WTC11 (cell line): Measurements from ENCODE around the gene FBXO33. TPM values are rescaled to one million over a fixed set of nuclear protein-coding genes. Genes with fewer than 3 reads are reported as not detected.

Source experiments
- ATAC-seq: fragments of 200-7000 bp; cut with Tn5 transposase; 2 replicates; pipeline ENCODE4 v1.10.0; 2021; ENCODE audit warnings: mild to moderate bottlenecking, moderate library complexity
- CTCF ChIA-PET: fragments of 300-600 bp; sonication (Branson Sonifier 250); formaldehyde crosslinking; loops from one replicate; lab custom pipeline; 2021; ENCODE audit warnings: antibody characterized with exemption; lab: Charles Lee
- POLR2A ChIA-PET: fragments of 350-600 bp; sonication (Branson Sonifier 250); formaldehyde crosslinking; loops from one replicate; lab custom pipeline; 2021; ENCODE audit warnings: antibody characterized with exemption; lab: Charles Lee
- DNase-seq: peaks from one replicate; pipeline ENCODE4 v3.0.0; 2021; ENCODE audit warnings: low spot score
- H3K27ac Mint-ChIP-seq: 2 replicates; pipeline ENCODE4 v1.8.0; 2021; ENCODE audit warnings: mixed read lengths
- H3K27me3 Mint-ChIP-seq: 2 replicates; pipeline ENCODE4 v1.8.0; 2021; ENCODE audit warnings: low read depth, mild to moderate bottlenecking, moderate library complexity, mixed read lengths
- H3K36me3 Mint-ChIP-seq: 2 replicates; pipeline ENCODE4 v1.8.0; 2021; ENCODE audit warnings: mixed read lengths
- H3K4me1 Mint-ChIP-seq: 2 replicates; pipeline ENCODE4 v1.8.0; 2022; ENCODE audit warnings: mixed read lengths
- H3K4me3 Mint-ChIP-seq: 2 replicates; pipeline ENCODE4 v1.8.0; 2021; ENCODE audit warnings: mild to moderate bottlenecking, moderate library complexity, mixed read lengths
- H3K9me3 Mint-ChIP-seq: 2 replicates; pipeline ENCODE4 v1.8.0; 2021; ENCODE audit warnings: mixed read lengths
- ARID4B ChIP-seq: sonication (generic); formaldehyde crosslinking; IDR thresholded peaks from 2 replicates; pipeline ENCODE4 v1.8.0; 2023; ENCODE audit warnings: missing genetic modification reagents, mild to moderate bottlenecking, borderline replicate concordance
- CBFB ChIP-seq: sonication (generic); formaldehyde crosslinking; IDR thresholded peaks from 2 replicates; pipeline ENCODE4 v1.8.1; 2022; ENCODE audit warnings: mild to moderate bottlenecking, low read depth, missing genetic modification reagents
- CTCF ChIP-seq: fragments of 200-600 bp; IDR thresholded peaks from 2 replicates; pipeline ENCODE4 v1.8.0; 2022; ENCODE audit warnings: antibody characterized with exemption
- E2F5 ChIP-seq: sonication (generic); formaldehyde crosslinking; IDR thresholded peaks from 2 replicates; pipeline ENCODE4 v1.8.1; 2022; ENCODE audit warnings: mild to moderate bottlenecking, moderate library complexity, missing genetic modification reagents
- ETV6 ChIP-seq: sonication (generic); formaldehyde crosslinking; IDR thresholded peaks from 2 replicates; pipeline ENCODE4 v1.8.1; 2022; ENCODE audit warnings: mild to moderate bottlenecking, missing genetic modification reagents
- FOXP1 ChIP-seq: sonication (generic); formaldehyde crosslinking; IDR thresholded peaks from 2 replicates; pipeline ENCODE4 v1.8.0; 2022; ENCODE audit warnings: missing genetic modification reagents, mild to moderate bottlenecking, moderate library complexity, borderline replicate concordance
- GABPB1 ChIP-seq: sonication (generic); formaldehyde crosslinking; IDR thresholded peaks from 2 replicates; pipeline ENCODE4 v1.8.1; 2023; ENCODE audit warnings: mild to moderate bottlenecking, missing genetic modification reagents
- MAX ChIP-seq: sonication (generic); formaldehyde crosslinking; IDR thresholded peaks from 2 replicates; pipeline ENCODE4 v1.8.0; 2022; ENCODE audit warnings: mild to moderate bottlenecking, missing genetic modification reagents
- MYBL2 ChIP-seq: sonication (generic); formaldehyde crosslinking; IDR thresholded peaks from 2 replicates; pipeline ENCODE4 v1.8.1; 2023; ENCODE audit warnings: mild to moderate bottlenecking, moderate library complexity, missing genetic modification reagents
- NFYB ChIP-seq: sonication (generic); formaldehyde crosslinking; conservative IDR thresholded peaks from 2 replicates; pipeline ENCODE4 v1.8.0; 2022; ENCODE audit warnings: low read depth, missing genetic modification reagents
- OVOL2 ChIP-seq: fragments of 250-450 bp; sonication (Bioruptor Pico); IDR thresholded peaks from 2 replicates; pipeline ENCODE4 v1.9.0; 2021; ENCODE audit warnings: mild to moderate bottlenecking, borderline replicate concordance
- TP53 ChIP-seq: sonication (generic); formaldehyde crosslinking; IDR thresholded peaks from 2 replicates; pipeline ENCODE4 v1.8.1; 2023; ENCODE audit warnings: mild to moderate bottlenecking, missing genetic modification reagents
- ZNF138 ChIP-seq: sonication (generic); formaldehyde crosslinking; conservative IDR thresholded peaks from 2 replicates; pipeline ENCODE4 v1.8.1; 2022; ENCODE audit warnings: mild to moderate bottlenecking, moderate library complexity, missing genetic modification reagents
- ZNF263 ChIP-seq: sonication (generic); formaldehyde crosslinking; IDR thresholded peaks from 2 replicates; pipeline ENCODE4 v1.8.1; 2022; ENCODE audit warnings: low read depth, mild to moderate bottlenecking, moderate library complexity, missing genetic modification reagents
- ZNF416 ChIP-seq: fragments of 250-450 bp; sonication (Bioruptor Pico); IDR thresholded peaks from 2 replicates; pipeline ENCODE4 v1.9.0; 2021; ENCODE audit warnings: mild to moderate bottlenecking, inconsistent platforms
- ZNF532 ChIP-seq: fragments of 250-450 bp; sonication (Bioruptor Pico); IDR thresholded peaks from 2 replicates; pipeline ENCODE4 v1.9.0; 2021; ENCODE audit warnings: mild to moderate bottlenecking, borderline replicate concordance
- total RNA-seq: library from RNA; stranded (reverse); gene quantifications from 3 replicates; pipeline ENCODE4 v1.2.3, GENCODE V29; 2021

FBXO33 gene
- total RNA-seq, 1 experiment from 2014 or later, result 7.8 TPM

- peak overlapping the region; percentile 100 for H3K27ac Mint-ChIP-seq
- no peak for TF ChIP-seq OVOL2 (CRISPR knock-in tag)
- peak; percentile 40; the same call in 1 of the 2 replicates for TF ChIP-seq ZNF416 (CRISPR knock-in tag)
- peak; percentile 33; the same call in 1 of the 2 replicates for TF ChIP-seq ARID4B (CRISPR knock-in tag)
- no peak for TF ChIP-seq CTCF
- TF ChIP-seq ZNF263, result no peak
- no peak; the same call in 1 of the 2 replicates for TF ChIP-seq NFYB (CRISPR knock-in tag)
- 0 out of 2 replicates have a peak, but pooled peaks have one; percentile 50 for TF ChIP-seq ZNF138 (CRISPR knock-in tag)
- no peak for TF ChIP-seq ETV6
- TF ChIP-seq ZNF532 (CRISPR knock-in tag), result no peak
- TF ChIP-seq E2F5 (CRISPR knock-in tag), result 0 out of 2 replicates have a peak, but pooled peaks have one; percentile 24
- peak; percentile 15; the same call in 1 of the 2 replicates for TF ChIP-seq TP53 (CRISPR knock-in tag)
- TF ChIP-seq CBFB, result 0 out of 2 replicates have a peak, but pooled peaks have one; percentile 73
- 0 out of 2 replicates have a peak, but pooled peaks have one; percentile 20 for TF ChIP-seq FOXP1
- peak; percentile 58 for TF ChIP-seq GABPB1 (CRISPR knock-in tag)
- TF ChIP-seq MAX (CRISPR knock-in tag), result peak; percentile 23; the same call in 1 of the 2 replicates
- 0 out of 2 replicates have a peak, but pooled peaks have one; percentile 21 for TF ChIP-seq MYBL2 (CRISPR knock-in tag)
- TF ChIP-seq, all 79 proteins: peak for 10
- Mint-ChIP-seq H3K9me3 (no peaks in the 10 kb centered on the region), H3K27me3 (no peaks in the 10 kb centered on the region), H3K36me3 (no peaks in the 10 kb centered on the region), H3K4me3 (peak overlapping the region; percentile 98), H3K4me1 (peaks cover 27% of the 10 kb centered on the region)
- ATAC-seq, result peak; percentile 15
- ChIA-PET CTCF (interaction anchor here (0.5 to 1.9 kb wide), 7 partner anchors 14 to 1527 kb away, joined by 3 to 10 read pairs (median 4); partner anchors contain the start of gene TRAPPC6B), POLR2A (interaction anchor here (0.5 to 2.6 kb wide), 15 partner anchors 9 to 335 kb away, joined by 3 to 11 read pairs (median 5); partner anchors contain the start of genes PNN, SEC23A and TRAPPC6B)
- DNase-seq, result peak; percentile 58
Observed at GRCh38 chr14:39431416-39432178, 636 bp downstream of the FBXO33 start.
